Erythroblast (primary cell): ENCODE measurements around the gene SLC36A3.

Source experiments
- GATA1 ChIP-seq: IDR thresholded peaks from 2 replicates; pipeline ENCODE4 v1.6.1; 2011; ENCODE audit warnings: low read depth, mild to moderate bottlenecking, control low read depth, low read length, moderate library complexity
- POLR2A ChIP-seq: IDR thresholded peaks from 2 replicates; pipeline ENCODE4 v1.6.1; 2011; ENCODE audit warnings: mild to moderate bottlenecking, low read length

DNA sequence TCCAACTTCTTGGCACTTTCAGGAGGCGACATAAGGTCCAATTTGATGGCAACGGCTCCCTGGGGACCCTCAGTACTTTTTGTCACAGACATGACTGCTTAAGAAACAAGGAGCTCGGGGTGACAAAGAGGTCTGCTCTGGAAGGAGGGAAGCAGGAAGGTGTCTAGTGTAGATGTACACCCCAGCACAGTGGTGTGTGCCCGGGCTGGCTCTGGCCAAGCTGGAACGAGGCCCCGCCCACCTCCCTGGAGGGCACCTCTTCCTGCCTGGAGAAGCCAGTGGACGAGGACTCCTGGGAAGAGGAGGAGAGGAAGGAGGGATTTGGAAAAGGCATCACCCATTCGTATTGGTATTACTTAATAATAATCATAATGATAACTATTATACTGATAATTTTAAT is 43.8 kb upstream of the SLC36A3 start, which contains the start of gene SLC36A2:
- TF ChIP-seq POLR2A: no peak
- no peak for TF ChIP-seq GATA1
